ENCODE results near the gene LUC7L. TPM values are rescaled to one million over a fixed set of nuclear protein-coding genes. Genes with fewer than 3 reads are reported as not detected.

LUC7L gene
- total and polyA plus RNA-seq, 10 of the 15 experiments (the other 5 are each of a cell fraction or from before 2014, with no cell fraction given) = 2.3 to 59.6 (median 44.1) TPM

DNA sequence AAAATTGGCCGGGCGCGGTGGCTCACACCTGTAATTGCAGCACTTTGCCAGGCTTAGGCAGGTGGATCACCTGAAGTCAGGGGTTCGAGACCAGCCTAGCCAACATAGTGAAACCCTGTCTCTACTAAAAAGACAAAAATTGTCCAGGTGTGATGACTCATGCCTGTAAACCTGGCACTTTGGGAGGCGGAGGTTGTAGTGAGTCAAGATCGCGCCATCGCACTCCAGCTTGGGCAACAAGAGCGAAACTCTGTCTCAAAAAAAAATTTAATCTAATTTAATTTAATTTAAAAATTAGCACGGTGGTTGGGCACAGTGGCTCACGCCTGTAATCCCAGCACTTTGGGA is 50.6 kb downstream of the LUC7L start:
- H4K20me1 ChIP-seq (ENCODE audit: control insufficient read depth, insufficient read depth) = no peaks in the 10 kb centered on the region
- ATAC-seq (no peak), DNase-seq (ENCODE audit: low read depth, low spot score) (no peak), FAIRE-seq (no peak)
- CTCF ChIA-PET = interaction anchor here (1.0 kb wide), 1 partner anchor 71 kb away, joined by 3 read pairs; no protein-coding TSS in a partner anchor
- RAD21 ChIA-PET (ENCODE audit: unreplicated experiment) = no interaction called here
- 79% methylated on average over 11 of the region's 11 CpGs for WGBS (ENCODE audit: insufficient coverage, insufficient replicate concordance, low lambda C conversion rate, missing lambda C conversion rate)
- SMC1A ChIA-PET (ENCODE audit: uncharacterized antibody, unreplicated experiment) = no interaction called here
- no peak overlapping the region for H3K9ac ChIP-seq (ENCODE audit: control insufficient read depth, insufficient read depth, low read length)
- POLR2A ChIA-PET = no interaction called here
- peaks cover 6 to 10% of the 10 kb centered on the region in 2 experiments for H3K27me3 ChIP-seq (replicated peaks in 1 of 2; ENCODE audit: control insufficient read depth in 2 of 2, insufficient read depth in 2 of 2, low read length in 1 of 2)
- H3K79me2 ChIP-seq (ENCODE audit: control insufficient read depth, insufficient read depth, low read length) = no peaks in the 10 kb centered on the region
- H3K36me3 ChIP-seq (ENCODE audit: control insufficient read depth in 2 of 2, insufficient read depth in 2 of 2, low read length in 1 of 2) = no peaks in the 10 kb centered on the region
- H3K4me2 ChIP-seq (ENCODE audit: control insufficient read depth, insufficient read depth) = no peak overlapping the region
- no peak overlapping the region for H2AFZ ChIP-seq (ENCODE audit: control insufficient read depth, low read depth, low read length)
- in situ Hi-C loops (cut with MboI) = no loop called here
- no TSS peak for BruUV-seq (replicated peaks)
- no peak overlapping the region for H3K4me3 ChIP-seq
- no peaks in the 10 kb centered on the region for H3K9me3 ChIP-seq (replicated peaks; ENCODE audit: control insufficient read depth, insufficient read depth, low read length)
- H3K27ac ChIP-seq (ENCODE audit: control insufficient read depth, insufficient read depth) = no peak overlapping the region
- intact Hi-C loops (cut with micrococcal nuclease; ENCODE audit: unreplicated experiment) = no loop called here
- peaks cover 8% of the 10 kb centered on the region; the same call in 1 of the 2 replicates for H3K4me1 ChIP-seq (ENCODE audit: control insufficient read depth, insufficient read depth, low read length)
- no peak for TF ChIP-seq SIX5 (IDR thresholded peaks at IDR 0.05; ENCODE audit: low read depth, low read length, severe bottlenecking)

GRCh38 chr16:177981-178667 is 51.1 kb downstream of the LUC7L start:
- ChIA-PET POLR2A (no interaction called here), SMC1A (ENCODE audit: uncharacterized antibody, unreplicated experiment) (no interaction called here), RAD21 (ENCODE audit: unreplicated experiment) (no interaction called here), CTCF (no interaction called here)
- H3K79me2 ChIP-seq (ENCODE audit: control insufficient read depth, insufficient read depth, low read length) = no peaks in the 10 kb centered on the region
- ATAC-seq (no peak), DNase-seq (ENCODE audit: low read depth, low spot score) (no peak), FAIRE-seq (no peak)
- H3K4me2 ChIP-seq (ENCODE audit: control insufficient read depth, insufficient read depth) = no peak overlapping the region
- no peaks in the 10 kb centered on the region for H3K9me3 ChIP-seq (replicated peaks; ENCODE audit: control insufficient read depth, insufficient read depth, low read length)
- BruUV-seq (replicated peaks) = no TSS peak
- no peak overlapping the region for H3K27ac ChIP-seq (ENCODE audit: control insufficient read depth, insufficient read depth)
- intact Hi-C loops (cut with micrococcal nuclease; ENCODE audit: unreplicated experiment) = no loop called here
- WGBS (ENCODE audit: insufficient coverage, insufficient replicate concordance, low lambda C conversion rate, missing lambda C conversion rate) = 59% methylated on average over 11 of the region's 11 CpGs
- no peaks in the 10 kb centered on the region for H4K20me1 ChIP-seq (ENCODE audit: control insufficient read depth, insufficient read depth)
- TF ChIP-seq RBBP5 (conservative IDR thresholded peaks at IDR 0.05) (no peak), SUZ12 (IDR thresholded peaks at IDR 0.05; ENCODE audit: unreplicated experiment) (no peak), TBL1XR1 (IDR thresholded peaks at IDR 0.05; ENCODE audit: low read depth, low read length) (no peak), CREB1 (IDR thresholded peaks at IDR 0.05; ENCODE audit: low read depth) (no peak), SMC3 (IDR thresholded peaks at IDR 0.05; ENCODE audit: borderline replicate concordance, low read length) (no peak), FOXK2 (IDR thresholded peaks at IDR 0.05) (no peak), IRF5 (IDR thresholded peaks at IDR 0.05; ENCODE audit: borderline replicate concordance) (no peak)
- TF ChIP-seq, protein P1, sequence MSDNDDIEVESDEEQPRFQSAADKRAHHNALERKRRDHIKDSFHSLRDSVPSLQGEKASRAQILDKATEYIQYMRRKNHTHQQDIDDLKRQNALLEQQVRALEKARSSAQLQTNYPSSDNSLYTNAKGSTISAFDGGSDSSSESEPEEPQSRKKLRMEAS (IDR thresholded peaks at IDR 0.05; ENCODE audit: low read depth, low read length) = no peak
- H3K36me3 ChIP-seq (ENCODE audit: control insufficient read depth in 2 of 2, insufficient read depth in 2 of 2, low read length in 1 of 2) = no peaks in the 10 kb centered on the region
- no peak overlapping the region for H3K9ac ChIP-seq (ENCODE audit: control insufficient read depth, insufficient read depth, low read length)
- H3K4me3 ChIP-seq = no peak overlapping the region
- peaks cover 8% of the 10 kb centered on the region; the same call in 1 of the 2 replicates for H3K4me1 ChIP-seq (ENCODE audit: control insufficient read depth, insufficient read depth, low read length)
- peaks cover 6 to 10% of the 10 kb centered on the region in 2 experiments for H3K27me3 ChIP-seq (replicated peaks in 1 of 2; ENCODE audit: control insufficient read depth in 2 of 2, insufficient read depth in 2 of 2, low read length in 1 of 2)
- H2AFZ ChIP-seq (ENCODE audit: control insufficient read depth, low read depth, low read length) = no peak overlapping the region
- in situ Hi-C loops (cut with MboI) = no loop called here
